Measurements from ENCODE around the gene MAPKBP1.
"Not testable (repeated sequence)": the region's sequence is repeated elsewhere in the genome, so short reads cannot be mapped to it uniquely, and the experiment has no call there.

The MAPKBP1 gene

GRCh38 chr15:41774062-41774881 is at the start of gene MAPKBP1:
MAPKBP1 (plus strand) TSS chr15:41774484; CDS start chr15:41775276, 792 bp downstream.
- DNase-seq = peak; percentile 98

GRCh38 chr15:41727143-41727542 is 47.1 kb upstream of the MAPKBP1 start:
- DNase-seq = no peak

GRCh38 chr15:41728061-41728460 is 46.2 kb upstream of the MAPKBP1 start:
- DNase-seq = not testable (repeated sequence)

GRCh38 chr15:41730543-41730942 is 43.7 kb upstream of the MAPKBP1 start:
- no peak for DNase-seq

GRCh38 chr15:41732483-41732882 is 41.8 kb upstream of the MAPKBP1 start:
- DNase-seq = no peak

- no peak for DNase-seq
These were observed 40.2 kb upstream of the MAPKBP1 start for GRCh38 chr15:41734079-41734478.

GRCh38 chr15:41735046-41735445 is 39.2 kb upstream of the MAPKBP1 start:
- DNase-seq = no peak

- not testable (repeated sequence) for DNase-seq
These were observed 38.8 kb upstream of the MAPKBP1 start for GRCh38 chr15:41735492-41735891.

- no peak for DNase-seq
These were observed 27.5 kb upstream of the MAPKBP1 start for GRCh38 chr15:41746802-41747201.

GRCh38 chr15:41756198-41756597 is 18.1 kb upstream of the MAPKBP1 start:
- no peak for DNase-seq

GRCh38 chr15:41772720-41773331 is 1.5 kb upstream of the MAPKBP1 start:
- peak; percentile 62 for DNase-seq

- no peak for DNase-seq
These were observed 954 bp upstream of the MAPKBP1 start for GRCh38 chr15:41773332-41773728.

GRCh38 chr15:41773729-41774061 is 589 bp upstream of the MAPKBP1 start:
- no peak for DNase-seq

- DNase-seq = no peak
These were observed 666 bp downstream of the MAPKBP1 start for GRCh38 chr15:41774882-41775417.

- no peak for DNase-seq
These were observed 1.4 kb downstream of the MAPKBP1 start for GRCh38 chr15:41775651-41776050.

GRCh38 chr15:41777421-41777973 is 3.2 kb downstream of the MAPKBP1 start:
- DNase-seq = no peak

GRCh38 chr15:41778521-41778920 is 4.2 kb downstream of the MAPKBP1 start:
- no peak for DNase-seq

GRCh38 chr15:41779662-41780157 is 5.4 kb downstream of the MAPKBP1 start:
- DNase-seq = no peak

- DNase-seq = no peak
These were observed 6.0 kb downstream of the MAPKBP1 start for GRCh38 chr15:41780266-41780665.

GRCh38 chr15:41780727-41781126 is 6.4 kb downstream of the MAPKBP1 start:
- DNase-seq = no peak

GRCh38 chr15:41782371-41783282 is 8.3 kb downstream of the MAPKBP1 start:
- no peak for DNase-seq

GRCh38 chr15:41783296-41783695 is 9.0 kb downstream of the MAPKBP1 start:
- DNase-seq = no peak

- no peak for DNase-seq
These were observed 14.0 kb downstream of the MAPKBP1 start for GRCh38 chr15:41788262-41788661.
